Stomach (tissue), 9 donors: ENCODE data around the gene USP34. TPM values are rescaled to one million over a fixed set of nuclear protein-coding genes. Genes with fewer than 3 reads are reported as not detected.

Source experiments
- DNase-seq, 2 donors: peaks; one replicate each; pipeline versions ENCODE4 v3.0.0 to v3.0.0-alpha.2; 2013 to 2019
- H3K27ac ChIP-seq, 5 donors: fragments of 200-600 bp in 4 of 5; sonication (generic) in 4 of 5; one replicate each; pipeline ENCODE4 v1.5.1; 2013 to 2019; ENCODE audit warnings: mild to moderate bottlenecking in 1 of 5, moderate library complexity in 1 of 5
- H3K27me3 ChIP-seq, 3 donors: fragments of 200-600 bp; sonication (generic); one replicate each; pipeline ENCODE4 v1.5.1; 2017 to 2019; ENCODE audit warnings: mixed run types in 1 of 3
- H3K36me3 ChIP-seq, 4 donors: fragments of 200-600 bp; sonication (generic); 1 replicate in 3 of 4; 2 replicates in 1 of 4; pipeline ENCODE4 v1.5.1; 2016 to 2019
- H3K4me1 ChIP-seq, 4 donors: fragments of 200-600 bp; sonication (generic); one replicate each; pipeline ENCODE4 v1.5.1; 2016 to 2019
- H3K4me3 ChIP-seq, 4 donors: fragments of 200-600 bp; sonication (generic) in 3 of 4; one replicate each; pipeline ENCODE4 v1.5.1; 2016 to 2019; ENCODE audit warnings: mild to moderate bottlenecking in 1 of 4
- H3K9me3 ChIP-seq, 4 donors: fragments of 200-600 bp; sonication (generic); one replicate each; pipeline ENCODE4 v1.5.1; 2016 to 2019
- CTCF ChIP-seq, 7 experiments: fragments of 450-650 bp in 4 of 7; fragments of 200-600 bp in 3 of 7; sonication (generic) in 3 of 7; IDR thresholded peaks; one replicate each; pipeline ENCODE4 v1.5.1; 2016 to 2019; ENCODE audit warnings: antibody characterized with exemption in 7 of 7, control low read depth in 2 of 7, mild to moderate bottlenecking in 1 of 7
- EP300 ChIP-seq: sonication (generic); formaldehyde crosslinking; IDR thresholded peaks from one replicate; pipeline ENCODE4 v1.6.1; 2017; ENCODE audit warnings: antibody characterized with exemption
- POLR2A ChIP-seq, 4 donors: fragments of 450-650 bp; IDR thresholded peaks; one replicate each; pipeline ENCODE4 v1.6.1; 2016; ENCODE audit warnings: antibody characterized with exemption in 4 of 4, control low read depth in 2 of 4, mild to moderate bottlenecking in 1 of 4, moderate library complexity in 1 of 4
- POLR2AphosphoS5 ChIP-seq, 3 donors: sonication (generic); formaldehyde crosslinking; IDR thresholded peaks; one replicate each; pipeline ENCODE4 v1.6.1; 2016; ENCODE audit warnings: antibody characterized with exemption in 3 of 3
- WGBS, 5 donors: extraction: QIAGEN DNeasy Blood & Tissue Kit in 3 of 5; methylation state at CpG; one replicate each; pipeline versions ENCODE4 v1.1.5 to v1.1.7; 2013 to 2018; 5-methylcytosine and 5-hydroxymethylcytosine counted together
- intact Hi-C: fragments of 100-400 bp; cut with DNase I; formaldehyde crosslinking; loops from one replicate; pipeline ENCODE4 v1.15.1; 2023; ENCODE audit warnings: low total_unique reads
- polyA plus RNA-seq, 3 donors: library from polyadenylated mRNA; stranded (reverse); fragments of 200-250 nt; gene quantifications; one replicate each; pipeline ENCODE4 v1.2.3, GENCODE V29; 2013
- total RNA-seq, 5 donors: library from RNA; depleted of rRNA; stranded (reverse); fragments of >200 nt; gene quantifications; one replicate each; pipeline versions ENCODE4 v1.1.0 to v1.2.3, GENCODE V29; 2014 to 2016
- donor health status: healthy with polysubstance abuse.
- donor health status: Bipolar disorder and iron deficiency.
- donor health status: healthy.

USP34 gene
- total and polyA plus RNA-seq, 8 donors = 21.1 to 300 (median 73.2) TPM

GRCh38 chr2:61510674-61511671 is 40.1 kb upstream of the USP34 start:
- no peak overlapping the region for H3K27ac ChIP-seq
- no peak for DNase-seq
- TF ChIP-seq CTCF (IDR thresholded peaks at IDR 0.05) (no peak), EP300 (no peak), POLR2A (IDR thresholded peaks at IDR 0.05) (no peak), POLR2AphosphoS5 (IDR thresholded peaks at IDR 0.05) (no peak)
- peaks cover 0 to 19% (median 0%) of the 10 kb centered on the region in 4 donors for H3K4me1 ChIP-seq
- H3K4me3 ChIP-seq = no peak overlapping the region
- intact Hi-C loops = no loop called here
- H3K9me3 ChIP-seq = no peaks in the 10 kb centered on the region
- no peaks in the 10 kb centered on the region for H3K27me3 ChIP-seq
- peaks cover 18 to 91% (median 83%) of the 10 kb centered on the region in 4 donors for H3K36me3 ChIP-seq
- WGBS, 5 donors = 91 to 96% (median 94%) methylated on average over 19 of the region's 19 CpGs

GRCh38 chr2:61504949-61505348 is 34.1 kb upstream of the USP34 start:
- DNase-seq = no peak
- Histone ChIP-seq H3K4me3 (no peak overlapping the region), H3K27me3 (no peaks in the 10 kb centered on the region), H3K27ac (no peak overlapping the region), H3K4me1 (peaks cover 0 to 14% (median 0%) of the 10 kb centered on the region in 4 donors), H3K9me3 (no peaks in the 10 kb centered on the region), H3K36me3 (peaks cover 7 to 82% (median 69%) of the 10 kb centered on the region in 4 donors)
- intact Hi-C loops = no loop called here
- no peak for TF ChIP-seq POLR2AphosphoS5 (IDR thresholded peaks at IDR 0.05)
- no peak for TF ChIP-seq EP300
- WGBS, 5 donors = 83 to 98% (median 97%) methylated on average over 2 of the region's 2 CpGs

- intact Hi-C loops = no loop called here
- TF ChIP-seq CTCF (IDR thresholded peaks at IDR 0.05) = no peak
- TF ChIP-seq POLR2AphosphoS5 (IDR thresholded peaks at IDR 0.05) = no peak
- no peak for TF ChIP-seq POLR2A (IDR thresholded peaks at IDR 0.05)
- no peak for TF ChIP-seq EP300
- WGBS, 5 donors = 90 to 98% (median 96%) methylated on average over 2 of the region's 2 CpGs
- H3K4me3 ChIP-seq = no peak overlapping the region
- H3K36me3 ChIP-seq = peaks cover 47 to 98% (median 94%) of the 10 kb centered on the region in 4 donors
- no peaks in the 10 kb centered on the region for H3K9me3 ChIP-seq
- H3K4me1 ChIP-seq = no peaks in the 10 kb centered on the region
- H3K27ac ChIP-seq = no peak overlapping the region
- DNase-seq = no peak
- no peaks in the 10 kb centered on the region for H3K27me3 ChIP-seq
These were observed 28.2 kb upstream of the USP34 start for GRCh38 chr2:61499060-61499459.

- no peak overlapping the region for H3K4me3 ChIP-seq
- 50 to 68% (median 54%) methylated on average over 2 of the region's 2 CpGs for WGBS, 5 donors
- peak overlapping the region in 1 of 5 donors; percentile 20 for H3K27ac ChIP-seq
- no peaks in the 10 kb centered on the region for H3K27me3 ChIP-seq
- TF ChIP-seq EP300 (no peak), POLR2A (IDR thresholded peaks at IDR 0.05) (no peak), CTCF (IDR thresholded peaks at IDR 0.05) (no peak), POLR2AphosphoS5 (IDR thresholded peaks at IDR 0.05) (no peak)
- peaks cover 68 to 100% (median 100%) of the 10 kb centered on the region in 4 donors for H3K36me3 ChIP-seq
- no peaks in the 10 kb centered on the region for H3K4me1 ChIP-seq
- peak in 1 of 2 donors; percentile 9 for DNase-seq
- intact Hi-C loops = no loop called here
- no peaks in the 10 kb centered on the region for H3K9me3 ChIP-seq
These were observed 22.6 kb upstream of the USP34 start for GRCh38 chr2:61493523-61493942.
